HG03280 (cell line): ENCODE results near the gene IFNK.
"Not testable (repeated sequence)": the region's sequence is repeated elsewhere in the genome, so short reads cannot be mapped to it uniquely, and the experiment has no call there.

Experiments used
- ATAC-seq: cut with Tn5 transposase; IDR thresholded peaks from one replicate; pipeline ENCODE4 v1.9.1; 2021; ENCODE audit warnings: mild to moderate bottlenecking, moderate library complexity; ENCODE audit not compliant: unreplicated experiment

IFNK gene

GRCh38 chr9:27524236-27524635 lies at the start of gene IFNK:
Gene IFNK, plus strand, starts transcription at chr9:27524290. Its CDS starts 47 bp downstream, at chr9:27524337.
- ATAC-seq: no peak

- ATAC-seq: no peak
Observed at GRCh38 chr9:27474305-27474704, 49.8 kb upstream of the IFNK start.

GRCh38 chr9:27475057-27475595 lies 49.0 kb upstream of the IFNK start:
- no peak for ATAC-seq

GRCh38 chr9:27476870-27477515 lies 47.1 kb upstream of the IFNK start:
- no peak for ATAC-seq

GRCh38 chr9:27478322-27478721 lies 45.8 kb upstream of the IFNK start:
- no peak for ATAC-seq

GRCh38 chr9:27482709-27483108 lies 41.4 kb upstream of the IFNK start:
- ATAC-seq: no peak

GRCh38 chr9:27483576-27483975 lies 40.5 kb upstream of the IFNK start:
- no peak for ATAC-seq

- ATAC-seq: peak; percentile 69
Observed at GRCh38 chr9:27485158-27485557, 38.9 kb upstream of the IFNK start.

GRCh38 chr9:27487128-27487640 lies 36.9 kb upstream of the IFNK start:
- ATAC-seq: no peak

- no peak for ATAC-seq
Observed at GRCh38 chr9:27487927-27488326, 36.2 kb upstream of the IFNK start.

- ATAC-seq: peak; percentile 91
Observed at GRCh38 chr9:27489087-27489876, 34.8 kb upstream of the IFNK start.

GRCh38 chr9:27491154-27491553 lies 32.9 kb upstream of the IFNK start:
- no peak for ATAC-seq

- ATAC-seq: no peak
Observed at GRCh38 chr9:27495480-27496134, 28.5 kb upstream of the IFNK start.

- ATAC-seq: no peak
Observed at GRCh38 chr9:27496135-27496504, 28.0 kb upstream of the IFNK start.

- no peak for ATAC-seq
Observed at GRCh38 chr9:27497883-27498417, 26.1 kb upstream of the IFNK start.

- ATAC-seq: no peak
Observed at GRCh38 chr9:27499451-27499850, 24.6 kb upstream of the IFNK start.

- not testable (repeated sequence) for ATAC-seq
Observed at GRCh38 chr9:27500902-27501301, 23.2 kb upstream of the IFNK start.

GRCh38 chr9:27503623-27504022 lies 20.5 kb upstream of the IFNK start:
- no peak for ATAC-seq

- no peak for ATAC-seq
Observed at GRCh38 chr9:27504259-27504658, 19.8 kb upstream of the IFNK start.

- ATAC-seq: no peak
Observed at GRCh38 chr9:27505744-27506161, 18.3 kb upstream of the IFNK start.

- ATAC-seq: no peak
Observed at GRCh38 chr9:27506981-27507380, 17.1 kb upstream of the IFNK start.
